Thyroid gland (tissue), 4 donors: ENCODE data around the gene ENTHD1.

Source experiments
- POLR2A ChIP-seq, 2 donors: fragments of 450-650 bp; IDR thresholded peaks; one replicate each; pipeline ENCODE4 v1.6.1; 2017; ENCODE audit warnings: antibody characterized with exemption in 2 of 2, mild to moderate bottlenecking in 2 of 2, moderate library complexity in 1 of 2
- TF ChIP-seq, protein P1 (sequence below), 6 experiments: fragments of 200-600 bp in 3 of 6; fragments of 450-650 bp in 3 of 6; sonication (generic) in 3 of 6; IDR thresholded peaks; one replicate each; pipeline ENCODE4 v1.5.1; 2016 to 2019; ENCODE audit warnings: antibody characterized with exemption in 6 of 6, mild to moderate bottlenecking in 2 of 6, inconsistent platforms in 1 of 6, moderate library complexity in 1 of 6

- TF ChIP-seq, protein P1, sequence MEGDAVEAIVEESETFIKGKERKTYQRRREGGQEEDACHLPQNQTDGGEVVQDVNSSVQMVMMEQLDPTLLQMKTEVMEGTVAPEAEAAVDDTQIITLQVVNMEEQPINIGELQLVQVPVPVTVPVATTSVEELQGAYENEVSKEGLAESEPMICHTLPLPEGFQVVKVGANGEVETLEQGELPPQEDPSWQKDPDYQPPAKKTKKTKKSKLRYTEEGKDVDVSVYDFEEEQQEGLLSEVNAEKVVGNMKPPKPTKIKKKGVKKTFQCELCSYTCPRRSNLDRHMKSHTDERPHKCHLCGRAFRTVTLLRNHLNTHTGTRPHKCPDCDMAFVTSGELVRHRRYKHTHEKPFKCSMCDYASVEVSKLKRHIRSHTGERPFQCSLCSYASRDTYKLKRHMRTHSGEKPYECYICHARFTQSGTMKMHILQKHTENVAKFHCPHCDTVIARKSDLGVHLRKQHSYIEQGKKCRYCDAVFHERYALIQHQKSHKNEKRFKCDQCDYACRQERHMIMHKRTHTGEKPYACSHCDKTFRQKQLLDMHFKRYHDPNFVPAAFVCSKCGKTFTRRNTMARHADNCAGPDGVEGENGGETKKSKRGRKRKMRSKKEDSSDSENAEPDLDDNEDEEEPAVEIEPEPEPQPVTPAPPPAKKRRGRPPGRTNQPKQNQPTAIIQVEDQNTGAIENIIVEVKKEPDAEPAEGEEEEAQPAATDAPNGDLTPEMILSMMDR (IDR thresholded peaks at IDR 0.05), result no peak
- no peak for TF ChIP-seq POLR2A (IDR thresholded peaks at IDR 0.05)
Measured at GRCh38 chr22:39898997-39899396, 5.4 kb upstream of the ENTHD1 start.
